Dedifferentiated amniotic fluid mesenchymal stem cell (primary cell): Measurements from ENCODE around the gene TYW1.
A peak's percentile ranks its signal among the peaks of the same experiment; 100 is the strongest.
"Not testable (repeated sequence)": the region's sequence is repeated elsewhere in the genome, so short reads cannot be mapped to it uniquely, and the experiment has no call there.

Experiments
- DNase-seq: peaks from one replicate; pipeline ENCODE4 v3.0.0-alpha.2; 2016; ENCODE audit errors: extremely low spot score

The TYW1 gene

DNA sequence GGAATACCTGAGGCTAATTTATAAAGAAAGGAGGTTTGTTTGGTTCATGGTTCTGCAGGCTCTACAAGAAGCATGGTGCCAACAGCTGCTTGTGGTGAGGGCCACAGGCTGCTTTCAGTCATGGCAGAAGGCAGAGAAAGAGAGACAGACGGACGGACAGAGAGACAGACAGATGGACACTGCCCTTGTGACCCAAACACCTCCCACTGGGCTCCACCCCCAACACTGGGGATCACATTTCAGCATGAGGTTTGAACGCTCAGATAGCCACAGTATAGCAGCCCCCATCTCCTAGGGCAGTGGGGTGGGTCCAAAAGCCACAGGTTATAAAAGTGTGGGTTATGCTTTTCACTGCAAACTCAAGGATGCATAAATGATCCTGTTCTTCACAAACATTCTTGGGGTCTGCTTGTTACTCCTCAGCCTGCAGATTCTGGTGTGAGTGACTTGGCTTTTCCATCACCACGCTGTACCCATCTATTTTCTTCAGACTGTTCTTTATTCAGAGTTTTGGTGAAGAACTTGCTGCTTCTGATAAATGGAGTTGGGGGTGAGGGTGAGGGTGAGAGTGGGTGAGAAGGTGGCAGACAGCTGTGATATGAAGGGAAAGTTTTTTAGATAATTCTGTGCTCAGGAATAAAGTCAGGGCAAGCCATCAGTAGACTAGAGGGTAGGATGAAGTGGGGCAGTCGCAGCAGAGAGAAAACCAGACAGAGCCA, 194.5 kb downstream of the TYW1 start:
- DNase-seq, result not testable (repeated sequence)

DNA sequence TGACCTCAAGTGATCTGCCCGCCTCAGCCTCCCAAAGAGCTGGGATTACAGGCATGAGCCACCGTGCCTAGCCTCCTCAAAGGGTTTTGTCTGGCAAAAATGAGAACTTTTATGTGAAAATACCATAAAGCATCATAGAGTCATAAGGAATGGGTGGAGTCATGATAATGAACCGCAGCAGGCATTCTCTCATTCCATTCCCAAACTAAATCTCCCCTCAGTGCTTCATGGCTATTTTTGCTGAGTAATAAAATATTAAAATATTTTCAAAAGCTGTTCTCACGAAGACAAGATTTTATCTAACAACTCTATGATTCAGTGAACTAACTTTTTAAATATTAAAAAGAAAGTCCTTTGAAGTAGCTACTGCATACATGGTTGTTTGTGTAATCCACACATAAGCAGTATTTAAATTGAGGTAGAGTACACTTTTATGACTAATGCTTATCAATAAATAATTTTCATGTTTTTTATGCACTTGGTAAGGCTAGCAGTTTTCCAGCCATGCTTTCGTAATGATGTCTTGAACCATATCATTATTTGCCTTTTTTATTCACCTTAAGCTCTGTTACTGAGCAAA, 195.6 kb downstream of the TYW1 start:
- peak; percentile 35 for DNase-seq

DNA sequence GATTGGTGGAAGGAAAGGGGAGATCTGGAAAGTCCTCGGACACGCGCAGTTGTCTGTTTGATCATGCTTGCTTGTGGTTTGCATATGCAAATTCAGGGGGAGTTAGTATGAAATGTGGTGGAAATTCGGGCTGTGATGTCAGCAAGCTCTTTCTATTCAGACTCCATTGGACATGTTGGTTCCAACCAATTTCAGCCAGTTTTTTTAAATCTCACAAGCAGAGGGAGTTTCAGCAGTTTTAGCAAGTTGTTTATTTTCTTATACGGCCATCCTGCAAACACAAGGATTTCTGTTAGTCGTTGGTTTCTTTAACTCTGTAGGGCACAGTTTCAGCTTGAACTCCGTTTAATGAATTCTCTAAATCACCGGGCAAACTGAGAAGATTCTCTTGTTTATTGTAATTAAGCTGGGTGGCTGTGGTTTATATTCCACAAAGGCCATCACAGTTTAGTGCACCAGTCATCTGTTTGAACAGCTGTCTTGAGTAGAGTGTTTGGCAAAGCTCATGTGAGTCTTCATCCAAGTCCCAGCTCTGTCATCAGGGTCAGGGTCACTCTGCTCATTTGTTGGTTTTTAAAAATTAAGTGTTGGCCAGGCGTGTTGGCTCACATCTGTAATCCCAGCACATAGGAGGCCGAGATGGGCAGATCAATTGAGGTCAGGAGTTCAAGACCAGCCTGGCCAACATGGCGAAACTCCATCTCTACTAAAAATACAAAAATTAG, 196.4 kb downstream of the TYW1 start:
- peak; percentile 15 for DNase-seq

DNA sequence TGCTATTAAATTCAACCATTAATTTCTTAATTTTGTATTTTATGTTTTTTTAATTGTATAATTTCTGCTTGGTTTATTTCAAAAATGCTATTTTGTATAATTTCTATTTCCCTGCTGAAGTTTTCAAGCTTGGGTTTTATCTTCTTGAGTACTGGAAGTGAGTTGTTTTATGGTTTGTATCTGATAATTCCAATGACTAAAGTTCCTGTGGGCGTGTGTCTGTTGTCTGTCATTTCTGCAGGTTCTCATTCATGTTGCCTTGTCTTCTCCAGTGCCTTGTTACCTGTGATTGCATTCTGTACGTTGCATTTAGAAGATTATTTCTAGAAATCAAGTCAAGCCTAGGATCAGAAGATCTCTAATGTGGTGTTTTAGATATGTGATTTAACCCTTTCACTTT, 199.5 kb downstream of the TYW1 start:
- not testable (repeated sequence) for DNase-seq

DNA sequence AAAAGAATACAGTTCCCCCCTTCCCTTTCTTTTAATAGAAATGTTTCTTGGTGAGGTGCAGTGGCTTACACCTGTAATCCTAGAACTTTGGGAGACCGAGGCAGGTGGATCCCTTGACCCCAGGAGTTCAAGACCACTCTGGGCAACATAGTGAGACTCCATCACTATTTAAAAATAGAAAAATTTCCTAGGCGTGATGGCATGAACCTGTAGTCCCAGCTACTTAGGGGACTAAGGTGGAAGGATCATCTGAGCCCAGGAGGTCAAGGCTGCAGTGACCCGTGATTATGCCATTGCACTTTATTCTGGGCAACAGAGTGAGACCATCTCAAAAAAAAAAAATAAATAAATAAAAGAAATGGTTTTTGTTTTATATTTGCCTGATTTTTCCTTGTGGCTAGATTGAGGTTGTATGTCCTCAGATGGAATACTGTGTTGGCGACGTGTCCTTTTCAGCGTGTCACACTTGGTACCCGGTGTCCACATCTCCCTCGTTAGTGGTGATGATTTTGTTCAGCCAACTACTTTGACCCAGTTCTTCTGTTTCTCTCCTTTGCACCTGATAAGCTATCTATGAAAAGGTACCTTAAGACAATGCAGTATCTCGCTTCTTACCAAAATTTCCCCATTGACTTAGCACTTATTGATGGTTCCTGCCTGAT, 202.4 kb downstream of the TYW1 start:
- DNase-seq, result not testable (repeated sequence)

DNA sequence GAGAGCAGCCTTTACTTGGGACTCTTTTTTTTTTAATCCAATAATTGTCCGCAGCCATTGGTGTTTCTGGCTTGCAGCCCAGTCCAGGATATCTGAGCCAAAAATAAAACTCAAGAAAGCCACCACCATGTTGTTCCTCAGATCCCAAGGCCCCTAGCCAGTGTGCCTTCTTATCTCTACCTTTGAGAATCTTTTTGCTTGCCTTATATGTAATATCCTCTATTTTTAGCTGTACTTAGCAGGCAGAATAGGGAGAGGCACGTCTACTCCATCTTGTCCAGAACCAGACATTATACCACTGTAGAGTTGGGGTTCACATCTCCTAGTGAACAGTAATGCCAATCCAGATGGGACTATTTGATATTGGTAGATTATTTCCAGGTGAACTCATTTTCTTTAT, 209.1 kb downstream of the TYW1 start:
- not testable (repeated sequence) for DNase-seq

DNA sequence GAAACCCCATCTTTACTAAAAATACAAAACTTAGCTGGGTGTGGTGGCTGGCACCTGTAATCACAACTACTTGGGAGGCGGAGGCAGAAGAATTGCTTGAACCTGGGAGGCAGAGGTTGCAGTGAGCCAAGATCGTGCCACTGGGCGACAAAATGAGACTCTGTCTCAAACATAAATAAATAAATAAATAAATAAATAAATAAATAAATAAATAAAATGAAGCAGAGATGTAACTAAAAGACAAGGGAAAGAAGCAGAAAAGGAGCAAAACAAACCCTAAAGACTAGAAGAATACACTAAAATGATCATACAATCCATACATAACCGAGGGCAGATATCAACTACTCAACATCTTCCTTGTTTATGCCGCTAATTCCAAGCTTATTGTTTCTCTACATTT, 209.8 kb downstream of the TYW1 start:
- DNase-seq, result no peak

DNA sequence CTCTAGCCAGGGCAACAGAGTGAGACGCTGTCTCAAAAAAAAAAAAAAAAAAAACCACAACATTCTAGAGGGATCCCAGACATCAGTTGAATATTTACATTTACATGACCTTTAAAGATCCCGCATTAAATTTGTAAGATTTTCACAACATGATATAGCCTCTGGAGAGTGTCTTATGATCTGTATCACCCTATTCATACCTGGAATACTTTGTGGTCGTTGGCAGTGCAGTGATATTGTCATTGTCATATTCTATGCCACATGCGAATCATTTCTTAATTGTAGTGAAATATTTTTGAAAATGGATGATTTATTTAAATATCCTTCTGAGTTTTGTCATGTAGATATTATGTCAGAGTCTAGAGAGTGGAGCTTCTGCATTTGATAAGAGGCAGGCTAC, 212.0 kb downstream of the TYW1 start:
- not testable (repeated sequence) for DNase-seq

DNA sequence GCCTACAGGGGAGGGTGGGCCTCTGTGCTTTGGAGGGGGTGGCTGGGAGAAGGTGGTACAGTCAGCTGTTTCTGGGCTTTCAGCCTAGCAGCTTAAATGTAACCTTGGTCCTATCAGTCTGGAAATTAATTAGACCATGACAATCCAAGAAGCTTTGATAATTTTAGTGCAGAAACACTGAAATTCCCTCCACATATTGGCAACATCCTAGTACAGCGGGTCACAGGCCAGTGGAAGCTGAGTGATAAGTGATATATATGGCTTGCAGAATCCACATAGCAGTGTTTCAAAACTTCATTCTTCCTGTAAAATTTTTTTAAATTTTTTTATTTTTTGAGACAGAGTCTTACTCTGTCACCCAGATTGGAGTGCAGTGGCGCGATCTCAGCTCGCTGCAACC, 212.6 kb downstream of the TYW1 start:
- no peak for DNase-seq

DNA sequence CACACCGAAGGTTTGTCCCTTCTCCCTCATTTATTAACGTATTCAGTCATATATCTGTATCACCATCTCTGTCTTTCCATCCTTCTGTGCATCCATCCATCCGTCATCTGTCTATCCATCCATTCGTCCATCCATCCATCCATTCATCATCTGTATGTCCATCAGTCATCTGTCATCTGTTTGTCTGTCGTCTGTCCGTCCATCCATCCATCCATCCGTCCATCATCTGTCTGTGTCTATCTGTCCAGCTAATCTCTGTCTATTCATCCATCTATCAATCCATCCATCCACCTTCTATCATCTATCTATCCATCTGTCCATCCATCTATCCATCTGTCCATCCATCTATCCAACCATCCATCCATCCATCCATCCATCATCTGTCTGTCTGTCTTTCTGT, 213.9 kb downstream of the TYW1 start:
- no peak for DNase-seq

DNA sequence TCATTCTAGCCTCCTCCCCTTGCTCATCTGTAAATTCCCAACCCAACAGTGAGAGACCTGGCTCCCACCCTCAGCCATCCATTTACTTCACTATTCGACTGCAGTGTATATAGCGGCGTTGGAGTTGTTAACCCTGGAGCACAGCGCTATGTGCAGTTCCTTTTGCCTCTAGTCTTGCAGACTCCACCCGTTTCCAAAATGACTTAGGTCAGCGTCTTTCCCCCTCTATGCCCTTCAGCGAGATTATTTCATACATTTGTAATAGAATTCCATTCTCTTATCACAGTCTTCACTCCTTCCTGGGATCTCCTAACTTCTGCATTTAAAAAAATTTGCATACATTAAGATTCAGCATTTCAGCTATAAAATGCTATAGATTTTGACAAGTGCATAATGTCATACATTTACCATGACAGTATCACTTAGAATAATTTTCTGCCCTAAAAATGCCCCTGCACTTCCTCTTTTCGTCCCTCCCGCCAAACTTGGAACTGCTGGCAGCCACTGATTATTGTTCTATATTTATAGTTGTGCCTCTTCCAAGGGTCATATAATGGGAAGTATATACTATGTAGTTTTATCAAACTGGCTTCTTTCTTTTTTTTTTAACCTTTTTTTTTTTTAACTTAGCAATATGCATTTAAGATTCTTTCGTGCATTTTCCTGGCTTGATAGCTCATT, 215.2 kb downstream of the TYW1 start:
- not testable (repeated sequence) for DNase-seq

DNA sequence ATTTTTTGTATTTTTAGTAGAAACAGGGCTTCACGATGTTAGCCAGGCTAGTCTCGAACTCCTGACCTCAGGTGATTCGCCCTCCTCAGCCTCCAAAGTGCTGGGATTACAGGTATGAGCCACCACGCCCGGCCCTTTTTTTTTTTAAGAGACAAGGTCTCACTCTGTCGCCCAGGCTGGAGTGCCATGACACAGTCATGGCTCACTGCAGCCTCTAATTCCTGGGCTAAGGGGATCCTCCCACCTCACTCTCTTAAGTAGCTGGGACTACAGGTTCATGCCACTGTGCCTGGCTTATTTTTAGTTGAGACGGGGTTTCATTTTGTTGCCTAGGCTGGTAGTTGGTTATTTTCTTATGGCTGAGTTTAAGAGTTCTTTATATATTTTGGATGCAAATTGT, 216.4 kb downstream of the TYW1 start:
- not testable (repeated sequence) for DNase-seq

DNA sequence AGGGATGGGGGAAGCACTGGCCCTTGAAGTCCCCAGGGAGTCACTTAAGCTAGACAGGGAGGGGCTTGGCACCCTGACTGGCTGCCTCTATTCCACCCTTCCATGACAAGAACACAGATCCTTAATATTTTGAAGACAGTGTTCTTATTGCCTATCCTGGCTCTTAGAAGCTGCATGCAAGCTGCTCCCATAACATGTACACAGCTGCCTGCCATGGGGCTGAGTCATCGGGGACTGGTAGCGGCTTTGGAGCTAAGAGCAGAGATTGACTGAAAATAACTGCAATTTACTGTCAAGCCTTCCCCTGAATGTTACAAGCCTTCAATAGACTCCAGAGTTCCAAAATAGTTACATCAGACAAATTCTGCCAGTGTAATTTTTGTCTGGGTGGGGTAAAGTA, 226.9 kb downstream of the TYW1 start:
- DNase-seq, result not testable (repeated sequence)

DNA sequence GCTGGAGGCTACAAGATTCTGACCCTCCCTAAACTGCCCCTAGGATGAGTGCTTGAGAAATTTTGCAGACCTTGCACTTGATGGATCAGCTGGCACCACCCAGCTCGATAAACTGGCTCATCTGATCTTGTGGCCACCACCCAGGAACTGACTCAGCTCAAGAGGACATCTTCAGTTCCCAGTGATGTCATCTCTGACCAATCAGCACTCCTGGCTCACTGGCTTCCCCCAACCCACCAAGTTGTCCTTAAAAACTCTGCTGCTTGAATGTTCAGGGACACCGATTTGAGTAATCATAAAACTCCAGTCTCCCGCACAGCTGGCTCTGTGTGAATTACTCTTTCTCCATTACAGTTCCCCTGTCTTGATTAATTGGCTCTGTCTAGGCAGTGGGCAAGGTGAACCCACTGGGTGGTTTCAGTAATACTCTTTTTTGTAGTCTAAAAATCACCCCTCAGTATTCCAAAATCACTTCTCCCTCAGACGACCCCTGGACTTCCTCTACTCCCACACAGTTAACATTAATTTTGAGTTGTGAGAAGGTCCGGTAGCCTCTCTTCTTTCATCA, 229.8 kb downstream of the TYW1 start:
- DNase-seq, result not testable (repeated sequence)

DNA sequence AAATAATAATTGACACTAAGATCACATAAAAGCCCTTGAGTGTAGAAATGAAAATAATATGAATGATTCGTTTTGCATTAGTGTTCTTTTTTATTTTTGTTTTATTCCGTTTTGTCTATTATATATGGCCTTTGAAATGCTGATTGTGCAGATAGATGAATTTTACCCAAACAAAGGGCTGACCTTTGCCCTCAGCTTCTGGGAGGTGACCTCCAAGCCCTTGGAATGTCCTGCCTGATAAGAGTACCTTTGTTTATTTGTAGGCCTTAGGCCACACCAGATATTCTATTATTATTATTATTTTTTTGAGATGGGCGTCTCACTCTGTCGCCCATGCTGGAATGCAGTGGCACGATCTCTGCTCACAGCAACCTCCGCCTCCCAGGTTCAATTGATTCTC, 230.3 kb downstream of the TYW1 start:
- DNase-seq, result not testable (repeated sequence)

DNA sequence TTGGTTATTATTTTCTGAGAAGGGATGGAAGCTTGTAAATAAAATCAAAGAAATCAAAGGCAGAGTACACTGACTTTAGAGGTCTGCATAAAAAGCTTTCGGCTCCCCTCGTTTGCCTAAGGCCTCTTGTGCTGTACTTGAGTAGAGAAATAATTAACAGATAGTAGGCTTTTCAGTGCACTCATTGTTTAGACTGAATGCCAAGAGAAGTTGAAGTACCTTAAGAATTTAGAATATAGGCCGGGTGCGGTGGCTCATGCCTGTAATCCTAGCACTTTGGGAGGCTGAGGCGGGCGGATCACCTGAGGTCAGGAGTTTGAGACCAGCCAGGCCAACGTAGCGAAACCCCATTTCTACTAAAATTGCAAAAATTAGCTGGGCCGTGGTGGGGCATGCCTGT, 232.4 kb downstream of the TYW1 start:
- DNase-seq, result not testable (repeated sequence)

DNA sequence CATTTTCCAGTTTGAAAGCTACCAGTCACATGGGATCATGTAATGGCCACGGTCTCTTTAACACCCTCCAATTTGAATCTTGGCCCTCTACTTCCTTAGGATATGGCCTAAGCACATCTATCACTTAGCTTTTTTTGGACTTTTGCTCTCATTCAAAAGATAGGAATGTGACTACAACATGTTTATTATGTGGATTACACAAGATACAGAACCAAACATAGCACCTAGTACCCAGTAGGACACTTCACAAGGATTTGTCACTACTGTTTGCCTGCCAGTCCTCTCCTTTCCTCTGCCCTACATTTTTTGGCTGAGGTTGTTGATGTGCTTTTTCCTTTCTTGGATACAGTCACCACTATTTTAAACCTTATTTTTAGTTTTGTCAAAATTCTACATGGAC, 233.4 kb downstream of the TYW1 start:
- not testable (repeated sequence) for DNase-seq

DNA sequence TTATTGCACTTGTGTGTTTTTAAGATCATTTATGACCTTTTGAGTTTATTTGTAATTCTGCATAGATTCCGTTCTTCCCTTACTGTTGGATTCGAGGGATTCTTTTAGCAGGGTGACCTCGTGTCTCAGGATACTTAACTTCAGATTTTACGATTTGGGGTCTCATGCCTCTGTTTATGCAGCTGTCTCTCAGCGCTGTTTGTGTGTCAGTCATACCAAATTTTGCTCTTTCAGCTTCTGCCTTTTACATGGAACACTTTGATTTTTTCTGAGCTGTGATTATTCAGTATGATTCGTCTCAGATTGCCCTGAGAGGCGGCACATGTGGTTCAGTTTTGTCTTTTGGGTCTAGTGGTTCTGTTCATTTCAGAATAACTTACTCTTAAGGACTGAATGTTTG, 236.9 kb downstream of the TYW1 start:
- DNase-seq, result not testable (repeated sequence)

DNA sequence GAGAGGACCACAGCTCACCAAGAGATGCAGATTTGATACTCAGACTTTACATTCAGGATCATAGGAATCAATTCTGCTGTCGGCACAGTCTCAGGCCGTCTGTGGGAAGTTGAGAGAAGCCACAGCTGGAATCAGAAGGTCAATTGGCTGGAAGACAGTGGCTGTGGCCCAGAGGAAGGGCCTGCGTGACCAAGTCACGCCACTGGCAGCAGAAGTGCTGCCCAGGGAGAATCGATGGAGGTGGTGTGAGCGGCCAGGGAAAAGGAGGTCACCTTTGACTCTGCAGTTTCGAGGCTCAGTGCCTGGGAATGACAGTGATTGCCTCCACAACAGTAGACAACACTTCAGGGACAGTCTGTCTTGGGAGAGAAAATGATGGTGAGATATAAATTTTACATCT, 239.6 kb downstream of the TYW1 start:
- DNase-seq, result not testable (repeated sequence)

DNA sequence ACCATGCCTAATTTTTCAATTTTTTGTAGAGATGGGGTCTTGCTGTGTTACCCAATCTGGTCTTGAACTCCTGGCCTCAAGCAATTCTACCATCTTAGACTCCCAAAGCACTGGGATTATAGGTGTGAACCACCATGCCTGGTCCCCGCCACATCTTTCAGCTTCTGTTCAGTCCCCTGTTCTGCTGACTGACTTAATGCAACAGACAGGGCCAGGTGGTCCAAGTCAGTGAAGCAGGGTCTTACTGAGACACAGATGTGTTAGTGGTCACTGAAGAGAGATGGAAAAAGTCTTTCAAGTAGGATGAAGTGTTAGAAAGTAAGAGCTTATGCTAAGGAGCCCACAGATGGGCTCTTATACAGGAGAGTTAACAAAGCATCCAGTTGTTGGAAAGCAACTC, 246.2 kb downstream of the TYW1 start:
- not testable (repeated sequence) for DNase-seq

DNA sequence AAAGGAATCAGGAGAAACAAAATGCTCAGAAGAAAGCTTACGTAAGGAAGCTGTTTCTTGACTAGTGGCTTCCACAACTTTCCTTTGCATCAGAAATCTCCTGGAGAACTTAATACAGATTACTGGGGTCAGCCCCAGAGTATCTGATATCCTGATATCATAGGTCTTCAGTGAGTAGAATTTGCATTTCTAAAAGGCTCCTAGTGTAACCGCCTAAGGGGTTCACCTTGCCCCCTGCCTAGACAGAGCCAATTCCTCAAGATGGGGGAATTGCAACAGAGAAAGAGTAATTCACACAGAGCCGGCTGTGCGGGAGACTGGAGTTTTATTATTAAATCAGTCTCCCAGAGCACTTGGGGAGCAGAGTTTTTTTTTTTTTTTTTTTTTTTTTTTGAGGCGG, 251.7 kb downstream of the TYW1 start:
- DNase-seq, result not testable (repeated sequence)
